AG10803 (cell line): ENCODE data around the gene TPRX1.
"Not testable (repeated sequence)": the region's sequence is repeated elsewhere in the genome, so short reads cannot be mapped to it uniquely, and the experiment has no call there.

Source experiments
- DNase-seq: peaks from one replicate; pipeline ENCODE4 v3.0.0; 2010; ENCODE audit warnings: low read depth
- H3K4me3 ChIP-seq: 2 replicates; pipeline ENCODE4 v1.5.1; 2011; ENCODE audit warnings: mild to moderate bottlenecking, low read length, control low read depth
- CTCF ChIP-seq: conservative IDR thresholded peaks from 2 replicates; pipeline ENCODE4 v1.5.1; 2011; ENCODE audit warnings: mild to moderate bottlenecking, low read length, control low read depth, inconsistent platforms

Gene TPRX1

GRCh38 chr19:47798904-47799266 is 5.5 kb downstream of the TPRX1 start:
- H3K4me3 ChIP-seq: no peak overlapping the region
- no peak for DNase-seq
- TF ChIP-seq CTCF: no peak

GRCh38 chr19:47797996-47798903 is 6.1 kb downstream of the TPRX1 start:
- no peak for TF ChIP-seq CTCF
- no peak for DNase-seq
- no peak overlapping the region for H3K4me3 ChIP-seq

- TF ChIP-seq CTCF: no peak
- DNase-seq: no peak
- H3K4me3 ChIP-seq: no peak overlapping the region
These were observed 7.6 kb downstream of the TPRX1 start for GRCh38 chr19:47796785-47797184.

GRCh38 chr19:47794526-47794925 is 9.8 kb downstream of the TPRX1 start:
- H3K4me3 ChIP-seq: no peak overlapping the region
- TF ChIP-seq CTCF: no peak; the same call in 1 of the 2 replicates
- DNase-seq: no peak

- no peak overlapping the region for H3K4me3 ChIP-seq
- TF ChIP-seq CTCF: no peak
- no peak for DNase-seq
These were observed 11.7 kb downstream of the TPRX1 start for GRCh38 chr19:47792616-47793015.

- TF ChIP-seq CTCF: peak; percentile 78
- H3K4me3 ChIP-seq: no peak overlapping the region
- peak; percentile 56 for DNase-seq
These were observed 13.9 kb downstream of the TPRX1 start for GRCh38 chr19:47790398-47790814.

GRCh38 chr19:47789811-47790210 is 14.5 kb downstream of the TPRX1 start:
- H3K4me3 ChIP-seq: not testable (repeated sequence)

GRCh38 chr19:47787307-47787706 is 17.0 kb downstream of the TPRX1 start:
- DNase-seq: not testable (repeated sequence)

More at GRCh38 chr19:47789811-47790210, 14.5 kb downstream of the TPRX1 start:
- DNase-seq: not testable (repeated sequence)

More at GRCh38 chr19:47787307-47787706, 17.0 kb downstream of the TPRX1 start:
- not testable (repeated sequence) for H3K4me3 ChIP-seq
